H9 (cell line): ENCODE data around the gene TMPRSS6. TPM values are rescaled to one million over a fixed set of nuclear protein-coding genes. Genes with fewer than 3 reads are reported as not detected.

ENCODE experiments used
- DNase-seq: peaks from one replicate; pipeline ENCODE4 v3.0.0-alpha.2; 2017
- H2AFZ ChIP-seq: one replicate; pipeline ENCODE4 v1.6.1; 2013; ENCODE audit warnings: mild to moderate bottlenecking, low read length, control low read depth, moderate library complexity
- H2AK5ac ChIP-seq: 2 replicates; pipeline ENCODE4 v1.6.1; 2013; ENCODE audit warnings: low read length, control low read depth, mixed read lengths; ENCODE audit not compliant: insufficient read length
- H2BK120ac ChIP-seq: one replicate; pipeline ENCODE4 v1.6.1; 2013; ENCODE audit warnings: low read depth, mild to moderate bottlenecking, low read length, control low read depth, inconsistent platforms; ENCODE audit not compliant: poor library complexity, severe bottlenecking
- H2BK12ac ChIP-seq: 2 replicates; pipeline ENCODE4 v1.6.1; 2013; ENCODE audit warnings: low read length, control low read depth, mixed read lengths, low read depth; ENCODE audit not compliant: insufficient read length
- H2BK15ac ChIP-seq: 2 replicates; pipeline ENCODE4 v1.6.1; 2013; ENCODE audit warnings: low read depth, low read length, control low read depth
- H2BK20ac ChIP-seq: one replicate; pipeline ENCODE4 v1.6.1; 2013; ENCODE audit warnings: low read depth, mild to moderate bottlenecking, low read length, control low read depth, inconsistent platforms; ENCODE audit not compliant: poor library complexity, severe bottlenecking
- H2BK5ac ChIP-seq: 2 replicates; pipeline ENCODE4 v1.6.1; 2013; ENCODE audit warnings: low read length, control low read depth, mixed read lengths; ENCODE audit not compliant: insufficient read length
- H3K14ac ChIP-seq: 2 replicates; pipeline ENCODE4 v1.6.1; 2013; ENCODE audit warnings: low read length, control low read depth; ENCODE audit not compliant: insufficient read depth
- H3K18ac ChIP-seq: 2 replicates; pipeline ENCODE4 v1.6.1; 2013; ENCODE audit warnings: low read depth, mild to moderate bottlenecking, mixed read lengths, low read length, control low read depth; ENCODE audit not compliant: insufficient read length
- H3K23ac ChIP-seq: 2 replicates; pipeline ENCODE4 v1.6.1; 2013; ENCODE audit warnings: low read length, control low read depth, mixed read lengths, low read depth; ENCODE audit not compliant: insufficient read length
- H3K23me2 ChIP-seq: 2 replicates; pipeline ENCODE4 v1.6.1; 2013; ENCODE audit warnings: low read depth, mild to moderate bottlenecking, mixed read lengths, low read length, control low read depth; ENCODE audit not compliant: insufficient read length, poor library complexity, severe bottlenecking
- H3K27ac ChIP-seq: 2 replicates; pipeline ENCODE4 v1.5.1; 2013; ENCODE audit warnings: low read length, control low read depth, mixed read lengths, low read depth; ENCODE audit not compliant: insufficient read length
- H3K27me3 ChIP-seq: 2 replicates; pipeline ENCODE4 v1.6.1; 2013; ENCODE audit warnings: low read length, control low read depth, inconsistent platforms; ENCODE audit not compliant: insufficient read depth
- H3K4ac ChIP-seq: 2 replicates; pipeline ENCODE4 v1.6.1; 2013; ENCODE audit warnings: low read depth, mild to moderate bottlenecking, control low read depth, inconsistent platforms, low read length, moderate library complexity
- H3K4me1 ChIP-seq: 2 replicates; pipeline ENCODE4 v1.6.1; 2013; ENCODE audit warnings: low read length, control low read depth, inconsistent platforms; ENCODE audit not compliant: insufficient read depth
- H3K4me2 ChIP-seq: 2 replicates; pipeline ENCODE4 v1.6.1; 2013; ENCODE audit warnings: low read length, control low read depth, mixed read lengths; ENCODE audit not compliant: insufficient read length, insufficient read depth
- H3K56ac ChIP-seq: 2 replicates; pipeline ENCODE4 v1.6.1; 2013; ENCODE audit warnings: low read depth, mild to moderate bottlenecking, mixed read lengths, low read length, control low read depth; ENCODE audit not compliant: insufficient read length
- H3K79me1 ChIP-seq: 2 replicates; pipeline ENCODE4 v1.6.1; 2013; ENCODE audit warnings: low read depth, mild to moderate bottlenecking, moderate library complexity, low read length, control low read depth, inconsistent platforms; ENCODE audit not compliant: insufficient read depth, poor library complexity, severe bottlenecking
- H3K79me2 ChIP-seq: 2 replicates; pipeline ENCODE4 v1.6.1; 2013; ENCODE audit warnings: low read length, control low read depth, inconsistent platforms; ENCODE audit not compliant: insufficient read depth
- H3K9ac ChIP-seq: 2 replicates; pipeline ENCODE4 v1.6.1; 2013; ENCODE audit warnings: low read length, control low read depth, mixed read lengths; ENCODE audit not compliant: insufficient read length; ENCODE audit errors: extremely low read depth
- H3K9me3 ChIP-seq: one replicate; pipeline ENCODE4 v1.6.1; 2013; ENCODE audit warnings: low read depth, low read length, inconsistent platforms; ENCODE audit not compliant: control insufficient read depth
- H3T11ph ChIP-seq: one replicate; pipeline ENCODE4 v1.6.1; 2013; ENCODE audit warnings: mild to moderate bottlenecking, low read length, control low read depth, inconsistent platforms
- H4K20me1 ChIP-seq: one replicate; pipeline ENCODE4 v1.6.1; 2013; ENCODE audit not compliant: control insufficient read depth, insufficient read length, insufficient read depth
- H4K5ac ChIP-seq: 2 replicates; pipeline ENCODE4 v1.6.1; 2013; ENCODE audit warnings: low read depth, mild to moderate bottlenecking, mixed read lengths, low read length, control low read depth; ENCODE audit not compliant: insufficient read length
- H4K8ac ChIP-seq: replicated peaks from 2 replicates; pipeline ENCODE4 v1.6.1; 2013; ENCODE audit warnings: low read length, control low read depth, mixed read lengths, low read depth; ENCODE audit not compliant: insufficient read length
- H4K91ac ChIP-seq: 2 replicates; pipeline ENCODE4 v1.6.1; 2013; ENCODE audit warnings: low read depth, mild to moderate bottlenecking, moderate library complexity, mixed read lengths, low read length, control low read depth; ENCODE audit not compliant: insufficient read length
- H3K27ac Mint-ChIP-seq, 3 experiments: 2 replicates in 2 of 3; 3 replicates in 1 of 3; pipeline ENCODE4 v1.8.0; 2020 to 2021; ENCODE audit warnings: mixed read lengths in 3 of 3, mild to moderate bottlenecking in 1 of 3, moderate library complexity in 1 of 3
- H3K27me3 Mint-ChIP-seq: 2 replicates; pipeline ENCODE4 v1.8.0; 2021; ENCODE audit warnings: low read depth, mild to moderate bottlenecking, moderate library complexity, mixed read lengths
- H3K36me3 Mint-ChIP-seq, 3 experiments: 2 replicates in 2 of 3; 3 replicates in 1 of 3; pipeline ENCODE4 v1.8.0; 2020 to 2021; ENCODE audit warnings: low read depth in 3 of 3, mixed read lengths in 3 of 3; ENCODE audit not compliant: insufficient read depth in 1 of 3
- H3K4me1 Mint-ChIP-seq, 2 experiments: 2 replicates each; pipeline ENCODE4 v1.8.0; 2020; ENCODE audit warnings: mixed read lengths in 2 of 2
- H3K4me3 Mint-ChIP-seq, 2 experiments: 2 replicates in 1 of 2; 3 replicates in 1 of 2; pipeline ENCODE4 v1.8.0; 2020 to 2021; ENCODE audit warnings: mild to moderate bottlenecking in 2 of 2, mixed read lengths in 2 of 2, moderate library complexity in 1 of 2
- H3K9me3 Mint-ChIP-seq, 2 experiments: 2 replicates in 1 of 2; 3 replicates in 1 of 2; pipeline ENCODE4 v1.8.0; 2020; ENCODE audit warnings: mild to moderate bottlenecking in 2 of 2, mixed read lengths in 2 of 2, moderate library complexity in 1 of 2
- CTCF ChIP-seq: fragments of 200-600 bp; sonication (generic); conservative IDR thresholded peaks from 3 replicates; pipeline ENCODE4 v1.8.0; 2021; ENCODE audit warnings: antibody characterized with exemption, mild to moderate bottlenecking
- WGBS: extraction: QIAGEN DNeasy Blood & Tissue Kit; methylation state at CpG from one replicate; pipeline ENCODE4 v1.1.7; 2013; ENCODE audit warnings: missing lambda C conversion rate, low lambda C conversion rate, mixed read lengths; ENCODE audit not compliant: insufficient read length; ENCODE audit errors: extremely low coverage; 5-methylcytosine and 5-hydroxymethylcytosine counted together
- total RNA-seq: library from RNA; stranded (reverse); gene quantifications from 2 replicates; pipeline ENCODE4 v1.2.1, GENCODE V29; 2021

Gene TMPRSS6
- total RNA-seq, 1 experiment from 2014 or later, result not detected

GRCh38 chr22:37115032-37115431 is 5.5 kb upstream of the TMPRSS6 start:
- H3K9me3 Mint-ChIP-seq, result peaks cover 0 to 2% of the 10 kb centered on the region in 2 experiments; a peak in 1 of 5 replicates
- H3K4ac ChIP-seq, result no peak overlapping the region

More at GRCh38 chr22:37115032-37115431, 5.5 kb upstream of the TMPRSS6 start:
- Mint-ChIP-seq H3K27me3 (peaks cover 30% of the 10 kb centered on the region), H3K4me3 (no peak overlapping the region), H3K27ac (no peak overlapping the region), H3K4me1 (peaks cover 15 to 27% of the 10 kb centered on the region in 2 experiments), H3K36me3 (no peaks in the 10 kb centered on the region)
- Histone ChIP-seq H3K79me1 (no peaks in the 10 kb centered on the region), H3T11ph (no peak overlapping the region), H2AK5ac (no peak overlapping the region), H3K23me2 (no peaks in the 10 kb centered on the region), H3K18ac (no peak overlapping the region), H2BK5ac (no peak overlapping the region), H2BK20ac (no peak overlapping the region), H3K56ac (no peak overlapping the region), H4K5ac (no peak overlapping the region), H3K27me3 (no peaks in the 10 kb centered on the region), H3K27ac (no peak overlapping the region), H4K20me1 (no peaks in the 10 kb centered on the region), H4K8ac (no peak overlapping the region), H3K9ac (no peak overlapping the region), H3K79me2 (no peaks in the 10 kb centered on the region), H2BK15ac (no peak overlapping the region), H4K91ac (no peak overlapping the region), H2AFZ (no peak overlapping the region), H2BK120ac (no peak overlapping the region), H3K9me3 (no peaks in the 10 kb centered on the region), H2BK12ac (no peak overlapping the region), H3K23ac (no peak overlapping the region), H3K4me2 (no peak overlapping the region), H3K4me1 (no peaks in the 10 kb centered on the region), H3K14ac (no peak overlapping the region; the same call in 1 of the 2 replicates)
- TF ChIP-seq CTCF, result no peak
- no CpG with 5 or more reads among the region's 11 CpGs for WGBS
- no peak for DNase-seq
